Endothelial cell of umbilical vein (primary cell): Measurements from ENCODE around the gene CTIF. TPM values are rescaled to one million over a fixed set of nuclear protein-coding genes. Genes with fewer than 3 reads are reported as not detected.

Source experiments
- BruUV-seq: library from RNA; stranded (reverse); fragments of 400-500 nt; replicated peaks from 2 replicates; lab custom pipeline; 2021; lab: Mats Ljungman, UMichigan
- CTCF ChIA-PET: fragments of 300-600, 350-600 bp; sonication (Branson Sonifier 250); formaldehyde crosslinking; loops from one replicate; lab custom pipeline; 2021; ENCODE audit warnings: antibody characterized with exemption, inconsistent platforms; lab: Charles Lee
- POLR2A ChIA-PET: fragments of 300-600, 350-600 bp; sonication (Branson Sonifier 250); formaldehyde crosslinking; loops from one replicate; lab custom pipeline; 2021; ENCODE audit warnings: antibody characterized with exemption, inconsistent platforms; lab: Charles Lee
- DNase-seq: peaks from one replicate; pipeline ENCODE4 v3.0.0-alpha.2; 2011; ENCODE audit warnings: low read depth, low spot score
- FAIRE-seq: peaks from 2 replicates; lab custom pipeline; 2011; peaks lifted over from hg19 to GRCh38; lab: Jason Lieb, UNC
- H2AFZ ChIP-seq: 2 replicates; pipeline ENCODE4 v1.6.0; 2012; ENCODE audit warnings: low read depth, low read length, control low read depth, inconsistent platforms
- H3K27ac ChIP-seq: 2 replicates; pipeline ENCODE4 v1.5.1; 2011; ENCODE audit warnings: low read depth, mild to moderate bottlenecking, control low read depth, low read length, moderate library complexity; ENCODE audit not compliant: insufficient read depth
- H3K27me3 ChIP-seq, 2 experiments: 2 replicates each; pipeline versions ENCODE4 v1.6.0 to v1.6.1; 2011; ENCODE audit warnings: low read length in 2 of 2, mixed read lengths in 1 of 2; ENCODE audit not compliant: control insufficient read depth in 2 of 2, insufficient read depth in 2 of 2
- H3K36me3 ChIP-seq, 2 experiments: 2 replicates in 1 of 2; 3 replicates in 1 of 2; pipeline ENCODE4 v1.5.1; 2011; ENCODE audit warnings: low read length in 2 of 2, mild to moderate bottlenecking in 1 of 2, moderate library complexity in 1 of 2; ENCODE audit not compliant: control insufficient read depth in 2 of 2, insufficient read depth in 2 of 2; ENCODE audit errors: extremely low read depth in 1 of 2
- H3K4me1 ChIP-seq: 3 replicates; pipeline ENCODE4 v1.5.1; 2011; ENCODE audit warnings: mild to moderate bottlenecking, low read length; ENCODE audit not compliant: control insufficient read depth, insufficient read depth; ENCODE audit errors: extremely low read depth
- H3K4me2 ChIP-seq: 2 replicates; pipeline ENCODE4 v1.6.1; 2011; ENCODE audit warnings: low read length, control low read depth, mixed read lengths; ENCODE audit not compliant: insufficient read depth
- H3K4me3 ChIP-seq, 3 experiments: fragments of 200-600 bp in 1 of 3; sonication (generic), shearing (Covaris generic) in 1 of 3; replicated peaks in 1 of 3; 2 replicates each; pipeline ENCODE4 v1.5.1; 2011 to 2016; ENCODE audit warnings: control low read depth in 3 of 3, low read length in 3 of 3, mild to moderate bottlenecking in 2 of 3, inconsistent platforms in 1 of 3, low read depth in 1 of 3, moderate library complexity in 1 of 3; ENCODE audit not compliant: insufficient read depth in 1 of 3
- H3K79me2 ChIP-seq: 2 replicates; pipeline ENCODE4 v1.6.0; 2012; ENCODE audit warnings: low read length, inconsistent platforms; ENCODE audit not compliant: control insufficient read depth, insufficient read depth
- H3K9ac ChIP-seq: replicated peaks from 2 replicates; pipeline ENCODE3; 2011; ENCODE audit warnings: low read length, control low read depth; ENCODE audit not compliant: insufficient read depth; ENCODE audit errors: extremely low read depth
- H3K9me1 ChIP-seq: replicated peaks from 3 replicates; pipeline ENCODE4 v1.6.0; 2011; ENCODE audit warnings: mild to moderate bottlenecking, low read length; ENCODE audit not compliant: control insufficient read depth, insufficient read depth; ENCODE audit errors: extremely low read depth
- H3K9me3 ChIP-seq: replicated peaks from 2 replicates; pipeline ENCODE4 v1.5.1; 2012; ENCODE audit warnings: low read length, inconsistent platforms; ENCODE audit not compliant: control insufficient read depth, insufficient read depth
- H4K20me1 ChIP-seq: replicated peaks from 2 replicates; pipeline ENCODE3; 2011; ENCODE audit warnings: mild to moderate bottlenecking, low read length; ENCODE audit not compliant: control insufficient read depth, insufficient read depth; ENCODE audit errors: extremely low read depth
- CTCF ChIP-seq, 2 donors: IDR thresholded peaks; 1 replicate in 1 of 2; 2 replicates in 1 of 2; pipeline ENCODE4 v1.5.1; 2011; ENCODE audit warnings: low read length in 2 of 2, mild to moderate bottlenecking in 2 of 2, moderate library complexity in 2 of 2, control low read depth in 1 of 2, inconsistent platforms in 1 of 2, low read depth in 1 of 2; ENCODE audit not compliant: insufficient read depth in 1 of 2; ENCODE audit errors: extremely low read depth in 1 of 2
- EZH2 ChIP-seq: IDR thresholded peaks from 2 replicates; pipeline ENCODE4 v1.6.1; 2012; ENCODE audit warnings: borderline replicate concordance, low read depth, mild to moderate bottlenecking, moderate library complexity, low read length, inconsistent platforms; ENCODE audit not compliant: severe bottlenecking
- FOS ChIP-seq: IDR thresholded peaks from 2 replicates; pipeline ENCODE4 v1.6.1; 2011; ENCODE audit warnings: mild to moderate bottlenecking, low read length, moderate library complexity, borderline replicate concordance; ENCODE audit not compliant: insufficient read depth
- GATA2 ChIP-seq: IDR thresholded peaks from 2 replicates; pipeline ENCODE4 v1.7.0; 2011; ENCODE audit warnings: low read depth, mild to moderate bottlenecking, moderate library complexity, mixed read lengths, low read length; ENCODE audit not compliant: insufficient read length, insufficient read depth
- JUN ChIP-seq: IDR thresholded peaks from 2 replicates; pipeline ENCODE4 v1.6.1; 2011; ENCODE audit warnings: borderline replicate concordance, low read depth; ENCODE audit not compliant: insufficient read length, insufficient read depth
- MAX ChIP-seq: IDR thresholded peaks from 2 replicates; pipeline ENCODE4 v1.6.1; 2011; ENCODE audit not compliant: insufficient read depth, insufficient read length
- MYC ChIP-seq: IDR thresholded peaks from one replicate; pipeline ENCODE4 v1.6.1; 2011; ENCODE audit warnings: mild to moderate bottlenecking, low read depth, low read length
- POLR2A ChIP-seq: IDR thresholded peaks from 2 replicates; pipeline ENCODE4 v1.6.1; 2012; ENCODE audit warnings: low read depth, mild to moderate bottlenecking, control low read depth, low read length
- POLR2AphosphoS5 ChIP-seq: IDR thresholded peaks from 2 replicates; pipeline ENCODE4 v1.6.1; 2012; ENCODE audit warnings: low read depth, mild to moderate bottlenecking, control low read depth, low read length, moderate library complexity; ENCODE audit not compliant: insufficient read depth
- dilution Hi-C: fragments of 300-500 bp; cut with MboI; formaldehyde crosslinking; loops from one replicate; pipeline ENCODE4 v1.15.0; 2019; ENCODE audit warnings: low sequenced_read_pairs; ENCODE audit not compliant: extremely low pct_ligation_motif_present
- intact Hi-C: fragments of 100-400 bp; cut with micrococcal nuclease; formaldehyde crosslinking; loops from one replicate; pipeline ENCODE4 v1.10.0; 2022
- polyA plus RNA-seq, 4 experiments: library from polyadenylated mRNA; depleted of rRNA in 3 of 4; stranded (reverse) in 3 of 4; unstranded in 1 of 4; fragments of >200 nt; gene quantifications; 2 replicates each; pipeline versions ENCODE4 v1.2.1 to v1.2.3, GENCODE V29; 2011 to 2012; ENCODE audit warnings: missing spikeins in 1 of 4
- total RNA-seq: library from RNA; stranded (reverse); gene quantifications from 2 replicates; pipeline ENCODE4 v1.2.3, GENCODE V29; 2021

The CTIF gene
- total and polyA plus RNA-seq, 2 donors (not counting 3 experiments of a cell fraction or from before 2014, with no cell fraction given), result 20.9 to 57.7 TPM

- Histone ChIP-seq H3K4me1 (no peaks in the 10 kb centered on the region), H3K36me3 (peaks cover 0 to 3% of the 10 kb centered on the region in 2 experiments), H4K20me1 (peaks cover 2% of the 10 kb centered on the region), H3K9me3 (no peaks in the 10 kb centered on the region), H3K4me3 (no peak overlapping the region), H3K27me3 (no peaks in the 10 kb centered on the region), H3K9ac (no peak overlapping the region), H3K4me2 (no peak overlapping the region), H3K79me2 (no peaks in the 10 kb centered on the region), H3K9me1 (no peaks in the 10 kb centered on the region), H2AFZ (no peak overlapping the region), H3K27ac (no peak overlapping the region)
- CTCF ChIA-PET, result no interaction called here
- intact Hi-C loops, result no loop called here
- TF ChIP-seq EZH2 (no peak), MAX (no peak), MYC (no peak), JUN (no peak), GATA2 (no peak), POLR2AphosphoS5 (no peak), CTCF (IDR thresholded peaks at IDR 0.05; ENCODE audit: extremely low read depth in 1 of 2, insufficient read depth in 1 of 2, low read depth in 1 of 2, low read length in 2 of 2) (no peak), FOS (no peak), POLR2A (no peak)
- dilution Hi-C loops, result no loop called here
- FAIRE-seq, result no peak
- POLR2A ChIA-PET, result no interaction called here
- no TSS peak for BruUV-seq
- no peak for DNase-seq
These were observed 81.2 kb downstream of the CTIF start for GRCh38 chr18:48620071-48620470.
